ENCODE results near the gene CTRB2.

DNA sequence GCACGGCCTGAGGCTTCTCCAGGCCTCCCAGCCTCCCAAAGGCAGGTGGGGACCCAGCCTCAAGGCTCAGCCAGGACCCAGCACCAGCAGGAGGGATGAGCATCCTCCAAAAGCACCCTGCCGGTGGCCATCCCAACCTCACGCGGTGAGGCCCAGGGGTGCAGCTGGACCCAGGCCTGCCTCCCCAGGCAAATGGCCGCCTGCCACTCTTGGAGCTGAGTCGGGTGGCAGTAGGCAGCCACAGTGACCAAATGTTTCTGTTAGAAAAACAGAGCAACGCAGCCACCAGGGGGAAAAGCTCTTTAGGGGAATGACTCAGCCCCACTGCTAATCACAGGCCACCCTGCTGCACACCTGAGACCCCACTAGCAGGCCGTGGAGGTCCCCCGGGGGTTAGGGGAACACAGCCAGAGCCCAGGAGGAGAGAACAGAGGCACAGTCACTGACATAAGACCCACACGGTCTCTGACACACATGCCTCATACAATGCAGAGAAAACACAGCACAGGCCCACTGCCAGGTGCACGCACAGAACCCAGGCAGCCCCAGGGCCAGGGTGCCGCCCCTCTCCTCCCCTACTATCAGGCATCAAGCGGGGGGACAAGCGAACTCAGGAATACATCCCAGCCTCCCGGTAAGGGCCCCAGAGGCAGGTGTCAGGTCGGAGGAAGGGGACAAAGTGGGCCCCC lies 32.0 kb upstream of the CTRB2 start:
- TF ChIP-seq POLR2A (IDR thresholded peaks at IDR 0.05) (no peak), POLR2AphosphoS5 (IDR thresholded peaks at IDR 0.05) (peak in 2 of 3 donors; percentile 1 to 22)

Measured in spleen (tissue), 3 donors.